ENCODE data around the gene SLC2A1.
A peak's percentile ranks its signal among the peaks of the same experiment; 100 is the strongest.

Gene SLC2A1

DNA sequence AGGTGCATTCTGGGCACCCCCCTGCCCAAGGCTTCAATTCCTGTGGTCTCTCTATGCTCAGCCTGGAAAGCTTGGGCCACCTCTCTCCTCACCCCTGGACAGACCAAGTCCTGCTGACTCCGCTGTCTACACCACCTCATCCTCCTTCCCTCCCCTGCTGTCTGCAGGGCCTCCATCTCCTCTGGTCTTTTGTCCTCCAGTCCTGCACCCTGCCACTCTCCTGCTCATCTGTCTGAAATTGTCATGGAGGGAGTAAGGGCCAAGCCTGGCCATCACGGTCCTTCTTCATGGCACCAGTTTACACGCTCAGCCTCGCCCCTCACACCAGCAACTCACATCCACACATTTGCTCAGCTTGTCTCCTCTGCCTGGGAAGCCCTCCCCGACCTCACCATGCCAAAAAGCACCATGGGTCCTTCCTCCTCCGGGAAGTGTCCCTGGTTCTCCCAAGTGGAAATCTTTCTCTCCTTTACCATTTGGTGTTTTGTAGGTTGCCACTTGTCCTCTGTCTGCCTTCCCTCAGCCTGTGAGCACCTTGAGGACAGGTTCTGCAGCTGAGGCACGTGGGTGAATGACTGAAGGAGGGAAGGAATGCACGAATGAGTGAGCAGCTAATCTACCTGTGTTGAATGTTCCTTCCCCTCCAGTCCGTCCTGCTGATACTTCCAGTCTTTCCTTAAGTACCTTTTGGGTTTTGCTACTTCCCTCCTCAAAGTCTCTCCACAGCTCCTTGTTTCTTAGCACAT, 2.1 kb upstream of the SLC2A1 start:
- H4K8ac ChIP-seq (ENCODE audit: low read depth, low read length) = no peak overlapping the region
- no peak overlapping the region for H3K27ac ChIP-seq (ENCODE audit: low read depth, low read length)
- no peak for DNase-seq

DNA sequence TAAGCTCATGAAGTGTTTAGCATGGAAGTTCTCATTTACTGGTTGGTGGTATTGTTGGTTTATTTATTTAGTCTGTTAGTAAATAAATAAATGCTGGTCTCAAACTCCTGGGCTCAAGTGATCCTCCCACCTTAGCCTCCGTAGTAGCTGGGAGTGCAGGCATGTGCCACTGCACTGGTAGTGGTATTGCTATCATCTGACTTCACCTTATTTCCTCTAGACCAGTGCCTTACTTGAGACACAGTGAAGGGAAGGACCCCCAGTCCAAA, 1.4 kb upstream of the SLC2A1 start:
- Histone ChIP-seq H3K79me2 (ENCODE audit: control insufficient read depth, insufficient read depth, low read length) (peaks cover 37% of the 10 kb centered on the region), H4K5ac (ENCODE audit: low read length) (no peak overlapping the region), H2AK5ac (ENCODE audit: low read length) (no peak overlapping the region), H4K8ac (ENCODE audit: low read depth, low read length) (no peak overlapping the region), H3K23ac (ENCODE audit: low read length) (peak overlapping the region; percentile 15), H3K36me3 (ENCODE audit: control insufficient read depth, insufficient read depth, low read length) (no peaks in the 10 kb centered on the region), H2BK120ac (ENCODE audit: low read depth, low read length) (no peak overlapping the region), H2BK5ac (ENCODE audit: low read length) (no peak overlapping the region), H2BK15ac (replicated peaks; ENCODE audit: low read depth) (no peak overlapping the region), H3K4me3 (ENCODE audit: low read length) (no peak overlapping the region), H3K4me2 (ENCODE audit: low read length) (no peak overlapping the region), H3K9ac (ENCODE audit: low read length) (no peak overlapping the region), H3K27me3 (ENCODE audit: insufficient read depth, low read length, poor library complexity) (no peaks in the 10 kb centered on the region), H3K4ac (ENCODE audit: low read depth, low read length) (no peak overlapping the region), H3K79me1 (ENCODE audit: low read length) (peaks cover 3% of the 10 kb centered on the region), H3K56ac (ENCODE audit: low read length) (peak overlapping the region; percentile 22), H3K18ac (ENCODE audit: low read length) (no peak overlapping the region), H3K4me1 (ENCODE audit: control insufficient read depth, low read depth, low read length) (peaks cover 21% of the 10 kb centered on the region), H3K27ac (ENCODE audit: low read depth, low read length) (no peak overlapping the region)
- DNase-seq = no peak
- no CpG with 5 or more reads among the region's 1 CpG for WGBS (ENCODE audit: extremely low coverage, insufficient coverage, low lambda C conversion rate)

More for the DNA sequence above, 2.1 kb upstream of the SLC2A1 start:
- no peak overlapping the region for H3K4me2 ChIP-seq (ENCODE audit: low read length)
- no peak overlapping the region for H3K4ac ChIP-seq (ENCODE audit: low read depth, low read length)
- peak overlapping the region; percentile 49 for H3K56ac ChIP-seq (ENCODE audit: low read length)
- H2BK120ac ChIP-seq (ENCODE audit: low read depth, low read length) = no peak overlapping the region
- no peaks in the 10 kb centered on the region for H3K36me3 ChIP-seq (ENCODE audit: control insufficient read depth, insufficient read depth, low read length)
- WGBS (ENCODE audit: extremely low coverage, insufficient coverage, low lambda C conversion rate) = no CpG with 5 or more reads among the region's 9 CpGs
- peaks cover 18% of the 10 kb centered on the region for H3K4me1 ChIP-seq (ENCODE audit: control insufficient read depth, low read depth, low read length)
- H3K23ac ChIP-seq (ENCODE audit: low read length) = no peak overlapping the region
- peak overlapping the region; percentile 31 for H2AK5ac ChIP-seq (ENCODE audit: low read length)
- no peak overlapping the region for H2BK15ac ChIP-seq (replicated peaks; ENCODE audit: low read depth)
- H3K79me2 ChIP-seq (ENCODE audit: control insufficient read depth, insufficient read depth, low read length) = peaks cover 30% of the 10 kb centered on the region
- H4K5ac ChIP-seq (ENCODE audit: low read length) = no peak overlapping the region
- no peaks in the 10 kb centered on the region for H3K27me3 ChIP-seq (ENCODE audit: insufficient read depth, low read length, poor library complexity)
- no peak overlapping the region for H2BK5ac ChIP-seq (ENCODE audit: low read length)
- no peak overlapping the region for H3K4me3 ChIP-seq (ENCODE audit: low read length)
- H3K9ac ChIP-seq (ENCODE audit: low read length) = no peak overlapping the region
- H3K79me1 ChIP-seq (ENCODE audit: low read length) = peaks cover 3% of the 10 kb centered on the region
- no peak overlapping the region for H3K18ac ChIP-seq (ENCODE audit: low read length)

DNA sequence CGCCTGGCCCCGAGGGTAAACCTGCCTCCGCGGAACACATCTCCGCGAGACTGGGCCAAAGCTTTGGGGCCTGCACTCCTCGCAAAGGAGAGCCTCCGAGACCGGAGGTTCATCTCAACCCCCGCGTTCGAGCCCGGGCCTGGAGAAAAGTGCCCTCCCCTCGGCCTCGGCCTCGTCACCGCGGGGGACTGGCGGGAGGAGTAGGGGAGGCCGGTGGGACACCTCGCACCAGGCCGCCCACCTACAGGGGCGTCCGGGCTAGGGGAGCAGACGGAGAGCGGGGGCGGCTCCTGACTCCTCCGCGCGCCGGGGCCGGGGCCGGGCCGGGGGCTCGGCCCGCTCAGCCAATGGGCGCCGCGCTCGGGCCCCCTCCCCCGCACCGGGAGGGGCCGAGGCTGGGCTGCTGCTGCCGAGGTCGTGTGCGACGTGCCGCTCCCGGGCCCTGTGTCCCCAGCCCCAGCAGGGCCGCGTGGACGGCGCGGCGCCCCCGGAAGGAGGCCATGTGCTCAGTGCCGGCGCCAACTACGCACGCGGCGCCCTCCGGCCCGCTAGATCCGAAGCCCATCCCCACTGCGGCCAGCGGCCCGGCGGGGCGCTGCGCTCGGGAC, 684 bp downstream of the SLC2A1 start:
- Histone ChIP-seq H2BK5ac (ENCODE audit: low read length) (peak overlapping the region; percentile 52), H2AK5ac (ENCODE audit: low read length) (no peak overlapping the region), H3K4me2 (ENCODE audit: low read length) (peak overlapping the region; percentile 65), H3K23ac (ENCODE audit: low read length) (no peak overlapping the region), H3K4ac (ENCODE audit: low read depth, low read length) (no peak overlapping the region), H3K79me1 (ENCODE audit: low read length) (peaks cover 3% of the 10 kb centered on the region), H2BK15ac (replicated peaks; ENCODE audit: low read depth) (no peak overlapping the region), H3K79me2 (ENCODE audit: control insufficient read depth, insufficient read depth, low read length) (peaks cover 57% of the 10 kb centered on the region), H3K9ac (ENCODE audit: low read length) (peak overlapping the region; percentile 86), H4K8ac (ENCODE audit: low read depth, low read length) (no peak overlapping the region), H3K4me1 (ENCODE audit: control insufficient read depth, low read depth, low read length) (peaks cover 16% of the 10 kb centered on the region), H3K4me3 (ENCODE audit: low read length) (peak overlapping the region; percentile 86), H2BK120ac (ENCODE audit: low read depth, low read length) (no peak overlapping the region), H3K18ac (ENCODE audit: low read length) (peak overlapping the region; percentile 86), H3K56ac (ENCODE audit: low read length) (peak overlapping the region; percentile 92), H3K27ac (ENCODE audit: low read depth, low read length) (peak overlapping the region; percentile 84), H3K27me3 (ENCODE audit: insufficient read depth, low read length, poor library complexity) (no peaks in the 10 kb centered on the region), H3K36me3 (ENCODE audit: control insufficient read depth, insufficient read depth, low read length) (no peaks in the 10 kb centered on the region), H4K5ac (ENCODE audit: low read length) (no peak overlapping the region)
- peak; percentile 74 for DNase-seq
- WGBS (ENCODE audit: extremely low coverage, insufficient coverage, low lambda C conversion rate) = no CpG with 5 or more reads among the region's 72 CpGs

DNA sequence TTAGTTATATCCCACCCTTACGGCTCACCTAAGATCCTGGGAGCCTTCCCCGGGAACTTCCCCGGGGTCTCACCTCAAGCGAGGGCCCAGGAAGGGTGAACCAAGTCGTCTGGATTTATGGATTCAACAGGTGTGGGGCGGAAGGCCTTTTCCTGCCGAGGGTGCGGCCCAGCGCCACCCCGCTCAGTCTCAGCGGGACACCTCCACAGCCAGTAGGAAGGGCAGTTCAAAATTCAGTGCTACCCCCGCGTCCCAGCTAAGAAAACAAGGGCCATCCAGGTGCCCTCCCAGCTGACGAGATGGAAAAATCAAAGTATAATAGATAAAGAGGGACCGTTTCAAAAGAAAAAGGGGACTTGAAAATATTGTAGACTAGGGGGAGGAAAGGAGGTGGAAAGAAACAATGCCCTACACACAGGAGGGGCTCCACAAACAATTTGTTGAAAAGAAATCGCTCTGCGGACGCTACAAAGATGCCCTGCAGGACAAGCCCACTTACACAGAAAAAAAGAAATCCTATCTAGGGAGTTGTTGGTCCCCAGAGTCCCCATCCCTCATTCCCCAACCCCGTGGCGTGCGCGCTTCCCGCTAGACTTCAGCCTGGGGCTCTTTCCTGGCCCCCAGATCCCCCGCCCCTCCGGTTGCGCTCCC, 1.3 kb downstream of the SLC2A1 start:
- H3K27me3 ChIP-seq (ENCODE audit: insufficient read depth, low read length, poor library complexity) = no peaks in the 10 kb centered on the region
- peak overlapping the region; percentile 86 for H3K18ac ChIP-seq (ENCODE audit: low read length)
- H3K9ac ChIP-seq (ENCODE audit: low read length) = peak overlapping the region; percentile 86
- no CpG with 5 or more reads among the region's 26 CpGs for WGBS (ENCODE audit: extremely low coverage, insufficient coverage, low lambda C conversion rate)
- peak overlapping the region; percentile 65 for H3K4me2 ChIP-seq (ENCODE audit: low read length)
- no peak overlapping the region for H3K4ac ChIP-seq (ENCODE audit: low read depth, low read length)
- no peak overlapping the region for H4K8ac ChIP-seq (ENCODE audit: low read depth, low read length)
- peaks cover under 1% of the 10 kb centered on the region for H3K36me3 ChIP-seq (ENCODE audit: control insufficient read depth, insufficient read depth, low read length)
- H3K4me1 ChIP-seq (ENCODE audit: control insufficient read depth, low read depth, low read length) = peaks cover 17% of the 10 kb centered on the region
- no peak overlapping the region for H4K5ac ChIP-seq (ENCODE audit: low read length)
- peak overlapping the region; percentile 86 for H3K4me3 ChIP-seq (ENCODE audit: low read length)
- H3K79me1 ChIP-seq (ENCODE audit: low read length) = peaks cover 3% of the 10 kb centered on the region
- no peak overlapping the region for H3K23ac ChIP-seq (ENCODE audit: low read length)
- H2BK15ac ChIP-seq (replicated peaks; ENCODE audit: low read depth) = no peak overlapping the region
- no peak for DNase-seq
- no peak overlapping the region for H2AK5ac ChIP-seq (ENCODE audit: low read length)
- peak overlapping the region; percentile 92 for H3K56ac ChIP-seq (ENCODE audit: low read length)
- no peak overlapping the region for H2BK120ac ChIP-seq (ENCODE audit: low read depth, low read length)
- peak overlapping the region; percentile 84 for H3K27ac ChIP-seq (ENCODE audit: low read depth, low read length)
- peaks cover 63% of the 10 kb centered on the region for H3K79me2 ChIP-seq (ENCODE audit: control insufficient read depth, insufficient read depth, low read length)
- H2BK5ac ChIP-seq (ENCODE audit: low read length) = no peak overlapping the region

DNA sequence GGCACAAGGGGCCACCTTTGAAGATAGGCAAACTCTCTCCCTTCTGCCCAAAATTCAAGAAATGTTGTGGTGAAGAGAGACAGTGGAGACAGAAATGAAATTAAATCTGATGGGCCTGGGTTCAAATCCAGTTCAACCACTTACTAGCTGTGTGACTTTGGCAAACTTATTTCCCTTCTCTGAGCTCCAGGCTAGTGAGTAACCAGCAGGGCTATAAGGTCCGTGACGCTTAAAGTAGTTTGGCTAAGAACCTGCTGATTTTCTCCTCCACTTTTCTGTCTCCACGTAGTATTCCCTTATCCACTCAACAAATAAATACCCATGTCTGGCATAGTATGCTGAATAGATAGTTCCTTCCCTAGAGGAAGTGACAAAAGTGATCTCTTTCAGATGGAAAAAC, 1.9 kb downstream of the SLC2A1 start:
- WGBS (ENCODE audit: extremely low coverage, insufficient coverage, low lambda C conversion rate) = no CpG with 5 or more reads among the region's 3 CpGs
- Histone ChIP-seq H4K5ac (ENCODE audit: low read length) (no peak overlapping the region), H3K4me1 (ENCODE audit: control insufficient read depth, low read depth, low read length) (peaks cover 17% of the 10 kb centered on the region), H3K18ac (ENCODE audit: low read length) (peak overlapping the region; percentile 86), H2BK5ac (ENCODE audit: low read length) (no peak overlapping the region), H3K9ac (ENCODE audit: low read length) (peak overlapping the region; percentile 86), H3K23ac (ENCODE audit: low read length) (no peak overlapping the region), H3K4me3 (ENCODE audit: low read length) (peak overlapping the region; percentile 86), H4K8ac (ENCODE audit: low read depth, low read length) (no peak overlapping the region), H2AK5ac (ENCODE audit: low read length) (no peak overlapping the region), H3K56ac (ENCODE audit: low read length) (peak overlapping the region; percentile 92), H2BK120ac (ENCODE audit: low read depth, low read length) (no peak overlapping the region), H3K4ac (ENCODE audit: low read depth, low read length) (no peak overlapping the region), H3K79me1 (ENCODE audit: low read length) (peaks cover 3% of the 10 kb centered on the region), H3K79me2 (ENCODE audit: control insufficient read depth, insufficient read depth, low read length) (peaks cover 69% of the 10 kb centered on the region), H3K36me3 (ENCODE audit: control insufficient read depth, insufficient read depth, low read length) (peaks cover 6% of the 10 kb centered on the region), H3K27me3 (ENCODE audit: insufficient read depth, low read length, poor library complexity) (no peaks in the 10 kb centered on the region), H3K4me2 (ENCODE audit: low read length) (peak overlapping the region; percentile 65), H3K27ac (ENCODE audit: low read depth, low read length) (peak overlapping the region; percentile 34), H2BK15ac (replicated peaks; ENCODE audit: low read depth) (no peak overlapping the region)
- no peak for DNase-seq

Measured in mesendoderm (in vitro differentiated cells).